Measurements from ENCODE around the gene NEDD8.
A peak's percentile ranks its signal among the peaks of the same experiment; 100 is the strongest.

DNA sequence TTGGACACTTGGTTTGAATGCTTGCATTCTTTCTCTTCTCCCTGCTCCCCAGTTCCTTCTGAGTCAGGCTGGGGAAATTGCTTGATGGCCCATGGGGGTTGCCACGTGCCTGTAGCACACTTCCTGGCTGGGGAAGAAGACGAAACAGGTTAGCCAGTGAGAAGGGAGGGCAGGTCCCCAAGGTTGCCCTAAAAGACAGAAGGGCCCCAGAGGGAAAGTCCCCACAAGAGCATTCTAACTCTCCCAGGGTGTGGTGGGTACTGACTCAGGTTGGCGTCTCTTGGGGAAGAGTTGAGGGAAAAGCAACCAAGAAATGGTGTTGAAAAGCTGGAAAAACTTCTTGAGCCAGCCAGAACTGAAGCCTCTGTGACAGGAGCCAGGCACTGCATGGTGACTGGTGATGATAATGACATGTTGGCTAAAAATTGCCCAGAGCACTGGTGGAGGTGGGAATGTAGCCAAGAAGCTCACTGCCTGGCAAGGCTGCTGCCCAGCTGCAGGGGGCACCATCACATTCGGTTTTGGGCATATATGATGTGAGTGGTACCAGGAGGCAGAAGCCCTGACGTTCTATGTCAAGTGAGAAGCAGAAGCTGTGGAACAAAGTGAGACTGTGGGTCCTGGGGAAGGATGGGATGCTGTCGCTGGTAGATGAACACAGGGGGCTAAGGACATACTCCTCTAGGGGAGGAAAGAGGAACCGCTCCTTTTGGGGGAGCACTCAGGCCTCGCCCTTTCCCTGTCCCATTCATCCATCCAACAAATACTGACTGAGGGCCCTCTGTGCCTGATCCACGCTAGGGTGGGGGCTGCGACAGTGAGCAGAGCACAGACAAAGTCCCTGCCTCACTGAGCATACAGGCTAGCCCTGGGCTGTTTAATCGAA lies 47.4 kb upstream of the NEDD8 start:
- TF ChIP-seq, protein P1, sequence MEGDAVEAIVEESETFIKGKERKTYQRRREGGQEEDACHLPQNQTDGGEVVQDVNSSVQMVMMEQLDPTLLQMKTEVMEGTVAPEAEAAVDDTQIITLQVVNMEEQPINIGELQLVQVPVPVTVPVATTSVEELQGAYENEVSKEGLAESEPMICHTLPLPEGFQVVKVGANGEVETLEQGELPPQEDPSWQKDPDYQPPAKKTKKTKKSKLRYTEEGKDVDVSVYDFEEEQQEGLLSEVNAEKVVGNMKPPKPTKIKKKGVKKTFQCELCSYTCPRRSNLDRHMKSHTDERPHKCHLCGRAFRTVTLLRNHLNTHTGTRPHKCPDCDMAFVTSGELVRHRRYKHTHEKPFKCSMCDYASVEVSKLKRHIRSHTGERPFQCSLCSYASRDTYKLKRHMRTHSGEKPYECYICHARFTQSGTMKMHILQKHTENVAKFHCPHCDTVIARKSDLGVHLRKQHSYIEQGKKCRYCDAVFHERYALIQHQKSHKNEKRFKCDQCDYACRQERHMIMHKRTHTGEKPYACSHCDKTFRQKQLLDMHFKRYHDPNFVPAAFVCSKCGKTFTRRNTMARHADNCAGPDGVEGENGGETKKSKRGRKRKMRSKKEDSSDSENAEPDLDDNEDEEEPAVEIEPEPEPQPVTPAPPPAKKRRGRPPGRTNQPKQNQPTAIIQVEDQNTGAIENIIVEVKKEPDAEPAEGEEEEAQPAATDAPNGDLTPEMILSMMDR (IDR thresholded peaks at IDR 0.05; ENCODE audit: borderline replicate concordance, extremely low read depth, low read length, poor library complexity, severe bottlenecking): peak; percentile 55
- no peak for TF ChIP-seq EZH2 (IDR thresholded peaks at IDR 0.05; ENCODE audit: borderline replicate concordance, low read depth, low read length, severe bottlenecking)
